ENCODE results near the gene TRIM13.

TRIM13 gene

DNA sequence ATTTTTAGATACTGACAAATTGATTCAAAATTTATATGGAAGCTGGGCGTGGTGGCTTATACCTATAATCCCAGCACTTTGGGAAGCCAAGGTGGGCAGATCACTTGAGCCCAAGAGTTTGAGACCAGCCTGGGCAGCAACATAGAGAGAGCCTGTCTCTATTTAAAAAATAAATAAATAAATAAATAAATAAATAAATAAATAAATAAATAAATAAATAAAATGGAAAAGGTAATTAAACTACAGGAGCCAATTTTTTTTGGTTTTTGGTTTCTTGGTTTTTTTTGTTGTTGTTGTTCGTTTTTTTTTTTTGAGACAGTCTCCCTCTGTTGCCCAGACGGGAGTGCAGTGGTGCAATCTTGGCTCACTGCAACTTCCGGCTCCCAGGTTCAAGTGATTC lies 29.4 kb upstream of the TRIM13 start:
- no peak overlapping the region for H3K4me3 ChIP-seq (ENCODE audit: low read depth, low read length)
- no peak for TF ChIP-seq CTCF (IDR thresholded peaks at IDR 0.05; ENCODE audit: borderline replicate concordance, insufficient read depth, low read depth, low read length)

- TF ChIP-seq CTCF (IDR thresholded peaks at IDR 0.05; ENCODE audit: borderline replicate concordance, insufficient read depth, low read depth, low read length) = no peak
- H3K4me3 ChIP-seq (ENCODE audit: low read depth, low read length) = no peak overlapping the region
Observed at GRCh38 chr13:49972709-49973108, 24.1 kb upstream of the TRIM13 start.

- TF ChIP-seq CTCF (IDR thresholded peaks at IDR 0.05; ENCODE audit: borderline replicate concordance, insufficient read depth, low read depth, low read length) = no peak
Observed at GRCh38 chr13:49975826-49976225, 21.0 kb upstream of the TRIM13 start.

DNA sequence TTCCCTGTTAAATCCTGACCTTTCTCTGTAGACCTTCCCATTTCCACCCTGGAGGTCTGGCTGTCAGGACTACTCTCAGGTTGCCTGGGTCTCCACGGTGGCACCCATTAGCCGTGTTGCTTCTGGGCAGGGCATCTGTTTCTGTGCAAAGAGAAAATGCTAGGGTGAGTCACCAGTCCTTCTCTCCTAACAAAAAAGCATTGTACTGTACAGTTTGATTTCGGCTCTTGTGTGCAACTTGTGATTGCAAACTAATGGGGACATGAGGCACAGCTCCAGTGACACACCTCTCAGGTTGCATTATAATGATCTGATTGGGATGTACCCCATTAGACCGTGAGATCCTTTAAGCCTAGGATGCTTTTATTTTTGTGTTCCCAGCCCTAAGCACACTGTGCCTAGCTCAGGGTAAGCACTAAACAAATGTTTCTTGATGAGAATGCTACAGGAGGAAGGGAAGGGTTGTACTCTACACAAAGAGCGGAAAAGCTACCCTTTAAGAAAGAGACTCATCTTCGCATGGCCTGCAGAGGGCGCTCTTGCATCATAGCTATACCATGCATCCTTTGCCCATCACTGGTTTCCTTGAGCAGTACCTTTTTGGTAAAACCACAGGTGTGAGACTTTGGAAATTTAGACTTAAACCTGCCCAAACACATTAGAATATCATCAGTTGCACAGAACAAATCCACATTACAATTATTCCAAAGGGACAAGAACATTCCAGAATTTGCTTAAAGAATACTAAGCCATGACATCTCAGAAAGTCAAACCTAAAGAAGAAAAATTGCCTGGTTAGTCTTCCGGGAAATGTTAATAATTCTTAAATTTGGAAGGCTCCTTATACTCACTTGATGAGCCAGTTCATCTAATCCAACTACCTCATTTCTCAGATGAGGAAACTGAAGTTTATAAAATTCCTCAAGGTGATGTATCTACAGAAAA lies 20.3 kb upstream of the TRIM13 start:
- H3K4me3 ChIP-seq (ENCODE audit: low read depth, low read length) = no peak overlapping the region

More at GRCh38 chr13:49975826-49976225, 21.0 kb upstream of the TRIM13 start:
- H3K4me3 ChIP-seq (ENCODE audit: low read depth, low read length) = no peak overlapping the region

GRCh38 chr13:49977992-49978391 lies 18.9 kb upstream of the TRIM13 start:
- no peak for TF ChIP-seq CTCF (IDR thresholded peaks at IDR 0.05; ENCODE audit: borderline replicate concordance, insufficient read depth, low read depth, low read length)
- H3K4me3 ChIP-seq (ENCODE audit: low read depth, low read length) = no peak overlapping the region

More for the DNA sequence above, 20.3 kb upstream of the TRIM13 start:
- TF ChIP-seq CTCF (IDR thresholded peaks at IDR 0.05; ENCODE audit: borderline replicate concordance, insufficient read depth, low read depth, low read length) = peak; percentile 80

GRCh38 chr13:49980266-49980665 lies 16.6 kb upstream of the TRIM13 start:
- no peak overlapping the region for H3K4me3 ChIP-seq (ENCODE audit: low read depth, low read length)
- no peak for TF ChIP-seq CTCF (IDR thresholded peaks at IDR 0.05; ENCODE audit: borderline replicate concordance, insufficient read depth, low read depth, low read length)

- TF ChIP-seq CTCF (IDR thresholded peaks at IDR 0.05; ENCODE audit: borderline replicate concordance, insufficient read depth, low read depth, low read length) = no peak
- no peak overlapping the region for H3K4me3 ChIP-seq (ENCODE audit: low read depth, low read length)
Observed at GRCh38 chr13:49985129-49985528, 11.7 kb upstream of the TRIM13 start.
